ENCODE data around the gene PCNA. TPM values are rescaled to one million over a fixed set of nuclear protein-coding genes. Genes with fewer than 3 reads are reported as not detected.

The PCNA gene
- total and polyA plus RNA-seq, 12 donors: 23.5 to 106 (median 48.6) TPM

GRCh38 chr20:5133998-5134397 lies 14.2 kb upstream of the PCNA start:
- 93 to 96% (median 94%) methylated on average over 6 of the region's 6 CpGs for WGBS, 4 donors
- no peaks in the 10 kb centered on the region for H3K27me3 ChIP-seq
- intact Hi-C loops (cut with DNase I): no loop called here
- no peaks in the 10 kb centered on the region for H3K36me3 ChIP-seq (replicated peaks in 1 of 2)
- H3K4me3 ChIP-seq: no peak overlapping the region
- H3K4me1 ChIP-seq (replicated peaks in 1 of 2): peaks cover 14 to 30% of the 10 kb centered on the region in 2 donors
- H3K9me3 ChIP-seq (replicated peaks in 1 of 3): no peaks in the 10 kb centered on the region
- no peak for TF ChIP-seq POLR2A (IDR thresholded peaks at IDR 0.05)
- TF ChIP-seq CTCF (IDR thresholded peaks at IDR 0.05): no peak
- H3K27ac ChIP-seq: no peak overlapping the region
- DNase-seq: no peak

- DNase-seq: no peak
- intact Hi-C loops (cut with DNase I): no loop called here
- Histone ChIP-seq H3K27me3 (no peaks in the 10 kb centered on the region), H3K27ac (no peak overlapping the region), H3K4me1 (replicated peaks in 1 of 2) (peaks cover 21 to 42% of the 10 kb centered on the region in 2 donors), H3K4me3 (no peak overlapping the region), H3K9me3 (replicated peaks in 1 of 3) (no peaks in the 10 kb centered on the region), H3K36me3 (replicated peaks in 1 of 2) (no peaks in the 10 kb centered on the region)
- WGBS, 4 donors: 83 to 94% (median 91%) methylated on average over 5 of the region's 5 CpGs
- TF ChIP-seq CTCF (IDR thresholded peaks at IDR 0.05): no peak
- TF ChIP-seq POLR2A (IDR thresholded peaks at IDR 0.05): no peak
Observed at GRCh38 chr20:5131502-5131901, 11.7 kb upstream of the PCNA start.

GRCh38 chr20:5128886-5129285 lies 9.1 kb upstream of the PCNA start:
- no peaks in the 10 kb centered on the region for H3K36me3 ChIP-seq (replicated peaks in 1 of 2)
- no peaks in the 10 kb centered on the region for H3K27me3 ChIP-seq
- no peak for DNase-seq
- no peak for TF ChIP-seq POLR2A (IDR thresholded peaks at IDR 0.05)
- no peak for TF ChIP-seq CTCF (IDR thresholded peaks at IDR 0.05)
- peaks cover 12 to 29% of the 10 kb centered on the region in 2 donors for H3K4me1 ChIP-seq (replicated peaks in 1 of 2)
- WGBS, 4 donors: 73 to 79% (median 77%) methylated on average over 6 of the region's 6 CpGs
- H3K4me3 ChIP-seq: no peak overlapping the region
- peak overlapping the region in 2 of 5 donors; percentile 94 to 97 for H3K27ac ChIP-seq
- intact Hi-C loops (cut with DNase I): loop anchor here (5.0 kb wide), 1 partner anchor 63 kb away; no protein-coding TSS in a partner anchor
- no peaks in the 10 kb centered on the region for H3K9me3 ChIP-seq (replicated peaks in 1 of 3)

- Histone ChIP-seq H3K4me1 (replicated peaks in 1 of 2) (peaks cover 12 to 29% of the 10 kb centered on the region in 2 donors), H3K4me3 (peak overlapping the region in 3 of 4 donors; percentile 44 to 91 (median 74)), H3K36me3 (replicated peaks in 1 of 2) (no peaks in the 10 kb centered on the region), H3K27ac (peak overlapping the region in 4 of 5 donors; percentile 91 to 97 (median 94)), H3K27me3 (no peaks in the 10 kb centered on the region), H3K9me3 (replicated peaks in 1 of 3) (no peaks in the 10 kb centered on the region)
- no peak for TF ChIP-seq POLR2A (IDR thresholded peaks at IDR 0.05)
- no peak for TF ChIP-seq CTCF (IDR thresholded peaks at IDR 0.05)
- 26 to 40% (median 36%) methylated on average over 5 to 6 of the region's 6 CpGs for WGBS, 4 donors
- no peak for DNase-seq
- intact Hi-C loops (cut with DNase I): loop anchor here (5.0 kb wide), 1 partner anchor 64 kb away; no protein-coding TSS in a partner anchor
Observed at GRCh38 chr20:5127859-5128424, 8.2 kb upstream of the PCNA start.

Data from adrenal gland (tissue), 12 donors.